K562 (cell line): ENCODE results near the gene VWF. TPM values are rescaled to one million over a fixed set of nuclear protein-coding genes. Genes with fewer than 3 reads are reported as not detected.

Source experiments
- CBFA2T3 ChIP-seq: fragments of 450-650 bp; IDR thresholded peaks from 2 replicates; pipeline ENCODE4 v1.6.1; 2017
- KDM1A ChIP-seq, 2 experiments: fragments of 450-650 bp; IDR thresholded peaks; 2 replicates each; pipeline ENCODE4 v1.6.1; 2016; ENCODE audit warnings: mild to moderate bottlenecking in 2 of 2
- RAD21 ChIP-seq, 2 experiments: fragments of 250-450 bp in 1 of 2; fragments of 450-650 bp in 1 of 2; sonication (Bioruptor Pico) in 1 of 2; formaldehyde crosslinking in 1 of 2; IDR thresholded peaks in 1 of 2; conservative IDR thresholded peaks in 1 of 2; 2 replicates each; pipeline versions ENCODE4 v1.4.0 to v1.8.0; 2020 to 2022; ENCODE audit warnings: mild to moderate bottlenecking in 2 of 2, moderate library complexity in 1 of 2
- SMC3 ChIP-seq: conservative IDR thresholded peaks from 2 replicates; pipeline ENCODE4 v1.6.1; 2011; ENCODE audit warnings: low read depth, low read length, improper control_type of control experiment; ENCODE audit not compliant: insufficient read depth
- ZNF224 ChIP-seq: sonication (generic); formaldehyde crosslinking; IDR thresholded peaks from 2 replicates; pipeline ENCODE4 v1.8.0; 2022; ENCODE audit warnings: mild to moderate bottlenecking, missing genetic modification reagents
- polyA plus RNA-seq, 8 experiments: library from polyadenylated mRNA; depleted of rRNA in 4 of 8; stranded (reverse) in 5 of 8; unstranded in 3 of 8; fragments of >200 nt; fragmentation: Nextera tagmentation in 2 of 8; fragmentation: Illumina TruSeq in 1 of 8; extraction: Ambion mirVana in 2 of 8; extraction: Trizol in 1 of 8; gene quantifications; 2 replicates each; pipeline versions ENCODE4 v1.2.1 to v1.2.3, GENCODE V29; 2011 to 2014; ENCODE audit warnings: inconsistent platforms in 1 of 8, missing spikeins in 1 of 8
- total RNA-seq, 7 experiments: library from RNA; depleted of rRNA in 6 of 7; stranded (reverse); fragments of >200 nt in 6 of 7; fragmentation: Illumina TruSeq in 2 of 7; extraction: Trizol in 2 of 7; gene quantifications; 2 replicates each; pipeline versions ENCODE4 v1.2.1 to v1.2.3, GENCODE V29; 2011 to 2021; ENCODE audit warnings: low replicate concordance in 1 of 7
- TF ChIP-seq, protein P1 (sequence below), 3 experiments: fragments of 200-800 bp in 1 of 3; sonication (Bioruptor generic) in 1 of 3; sonication (generic) in 1 of 3; formaldehyde crosslinking in 1 of 3; IDR thresholded peaks; 2 replicates each; pipeline versions ENCODE4 v1.6.1 to v1.8.0; 2016 to 2022; ENCODE audit warnings: mild to moderate bottlenecking in 2 of 3, missing compliant biosample characterization in 2 of 3, missing genetic modification characterization in 2 of 3, missing genetic modification reagents in 1 of 3
- TF ChIP-seq, protein P2 (sequence below): fragments of 250-450 bp; sonication (Bioruptor Pico); IDR thresholded peaks from 2 replicates; pipeline ENCODE4 v1.8.0; 2021; ENCODE audit warnings: borderline replicate concordance, mild to moderate bottlenecking, moderate library complexity; ENCODE audit not compliant: poor library complexity, severe bottlenecking
- TF ChIP-seq, protein P3 (sequence below): IDR thresholded peaks from 2 replicates; pipeline ENCODE4 v1.6.1; 2011; ENCODE audit warnings: borderline replicate concordance, low read depth, mild to moderate bottlenecking, moderate library complexity, low read length; ENCODE audit not compliant: insufficient read depth, poor library complexity, severe bottlenecking
- TF ChIP-seq, protein P4 (sequence below): fragments of 250-450 bp; sonication (Bioruptor Pico); IDR thresholded peaks from 2 replicates; pipeline ENCODE4 v1.8.0; 2022; ENCODE audit warnings: moderate library complexity, mild to moderate bottlenecking, inconsistent platforms
- TF ChIP-seq, protein P5 (sequence below): fragments of 250-450 bp; sonication (Bioruptor Pico); IDR thresholded peaks from 2 replicates; pipeline ENCODE4 v1.4.0; 2020; ENCODE audit warnings: mild to moderate bottlenecking

VWF gene
- total and polyA plus RNA-seq, 9 of the 15 experiments (the other 6 are each of a cell fraction or from before 2014, with no cell fraction given), result 0.53 TPM; not detected in 8

DNA sequence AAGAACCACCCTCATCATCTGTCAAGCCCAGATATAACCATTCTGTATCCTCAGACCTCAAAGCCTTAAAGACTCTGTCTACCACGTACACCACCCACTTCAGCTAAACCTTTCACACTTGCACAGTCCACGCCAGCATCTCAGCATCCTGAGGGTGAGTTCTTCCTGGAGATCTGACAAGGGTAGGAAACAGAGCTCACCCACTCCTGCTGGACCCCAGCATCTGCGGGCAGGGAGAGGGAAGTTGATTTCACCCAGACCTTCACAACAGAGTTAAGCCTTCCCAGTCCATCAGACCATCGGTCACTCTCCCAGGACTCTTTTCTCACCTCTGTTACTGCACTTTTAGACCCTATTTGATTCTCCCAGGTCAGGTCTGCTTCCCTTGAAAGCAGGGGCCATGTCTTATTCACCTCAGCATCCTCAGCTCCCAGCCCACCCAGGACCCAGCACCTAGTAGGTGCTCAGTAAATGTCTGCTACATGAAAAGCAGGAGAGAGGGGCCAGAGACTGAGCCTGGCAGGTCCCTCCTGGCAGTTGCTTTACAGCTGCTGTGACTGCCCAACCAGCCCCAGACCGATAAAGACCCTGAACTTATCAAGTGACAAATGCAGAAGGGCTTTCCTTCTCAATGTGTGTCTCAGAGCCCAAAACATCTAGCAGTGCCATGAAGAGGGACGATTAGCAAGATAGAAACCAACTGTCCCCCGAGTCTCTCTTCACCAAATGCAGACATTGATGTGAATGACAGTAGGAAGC lies 213.5 kb downstream of the VWF start (continued):
- TF ChIP-seq, protein P1, sequence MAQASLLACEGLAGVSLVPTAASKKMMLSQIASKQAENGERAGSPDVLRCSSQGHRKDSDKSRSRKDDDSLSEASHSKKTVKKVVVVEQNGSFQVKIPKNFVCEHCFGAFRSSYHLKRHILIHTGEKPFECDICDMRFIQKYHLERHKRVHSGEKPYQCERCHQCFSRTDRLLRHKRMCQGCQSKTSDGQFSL (CRISPR knock-in tag; IDR thresholded peaks at IDR 0.05), result no peak
- TF ChIP-seq, protein P1 (tag; IDR thresholded peaks at IDR 0.05), result no peak
- TF ChIP-seq CBFA2T3 (no peak), ZNF224 (CRISPR knock-in tag) (no peak), KDM1A (IDR thresholded peaks at IDR 0.05) (no peak), SMC3 (no peak), RAD21 (CRISPR knock-in tag; conservative IDR thresholded peaks at IDR 0.05 in 1 of 2, IDR thresholded peaks at IDR 0.05 in 1 of 2) (no peak)
- TF ChIP-seq, protein P2, sequence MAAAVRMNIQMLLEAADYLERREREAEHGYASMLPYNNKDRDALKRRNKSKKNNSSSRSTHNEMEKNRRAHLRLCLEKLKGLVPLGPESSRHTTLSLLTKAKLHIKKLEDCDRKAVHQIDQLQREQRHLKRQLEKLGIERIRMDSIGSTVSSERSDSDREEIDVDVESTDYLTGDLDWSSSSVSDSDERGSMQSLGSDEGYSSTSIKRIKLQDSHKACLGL (CRISPR knock-in tag), result no peak
- TF ChIP-seq, protein P3, sequence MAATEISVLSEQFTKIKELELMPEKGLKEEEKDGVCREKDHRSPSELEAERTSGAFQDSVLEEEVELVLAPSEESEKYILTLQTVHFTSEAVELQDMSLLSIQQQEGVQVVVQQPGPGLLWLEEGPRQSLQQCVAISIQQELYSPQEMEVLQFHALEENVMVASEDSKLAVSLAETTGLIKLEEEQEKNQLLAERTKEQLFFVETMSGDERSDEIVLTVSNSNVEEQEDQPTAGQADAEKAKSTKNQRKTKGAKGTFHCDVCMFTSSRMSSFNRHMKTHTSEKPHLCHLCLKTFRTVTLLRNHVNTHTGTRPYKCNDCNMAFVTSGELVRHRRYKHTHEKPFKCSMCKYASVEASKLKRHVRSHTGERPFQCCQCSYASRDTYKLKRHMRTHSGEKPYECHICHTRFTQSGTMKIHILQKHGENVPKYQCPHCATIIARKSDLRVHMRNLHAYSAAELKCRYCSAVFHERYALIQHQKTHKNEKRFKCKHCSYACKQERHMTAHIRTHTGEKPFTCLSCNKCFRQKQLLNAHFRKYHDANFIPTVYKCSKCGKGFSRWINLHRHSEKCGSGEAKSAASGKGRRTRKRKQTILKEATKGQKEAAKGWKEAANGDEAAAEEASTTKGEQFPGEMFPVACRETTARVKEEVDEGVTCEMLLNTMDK, result no peak
- TF ChIP-seq, protein P4, sequence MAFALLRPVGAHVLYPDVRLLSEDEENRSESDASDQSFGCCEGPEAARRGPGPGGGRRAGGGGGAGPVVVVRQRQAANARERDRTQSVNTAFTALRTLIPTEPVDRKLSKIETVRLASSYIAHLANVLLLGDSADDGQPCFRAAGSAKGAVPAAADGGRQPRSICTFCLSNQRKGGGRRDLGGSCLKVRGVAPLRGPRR, result no peak
- TF ChIP-seq, protein P5, sequence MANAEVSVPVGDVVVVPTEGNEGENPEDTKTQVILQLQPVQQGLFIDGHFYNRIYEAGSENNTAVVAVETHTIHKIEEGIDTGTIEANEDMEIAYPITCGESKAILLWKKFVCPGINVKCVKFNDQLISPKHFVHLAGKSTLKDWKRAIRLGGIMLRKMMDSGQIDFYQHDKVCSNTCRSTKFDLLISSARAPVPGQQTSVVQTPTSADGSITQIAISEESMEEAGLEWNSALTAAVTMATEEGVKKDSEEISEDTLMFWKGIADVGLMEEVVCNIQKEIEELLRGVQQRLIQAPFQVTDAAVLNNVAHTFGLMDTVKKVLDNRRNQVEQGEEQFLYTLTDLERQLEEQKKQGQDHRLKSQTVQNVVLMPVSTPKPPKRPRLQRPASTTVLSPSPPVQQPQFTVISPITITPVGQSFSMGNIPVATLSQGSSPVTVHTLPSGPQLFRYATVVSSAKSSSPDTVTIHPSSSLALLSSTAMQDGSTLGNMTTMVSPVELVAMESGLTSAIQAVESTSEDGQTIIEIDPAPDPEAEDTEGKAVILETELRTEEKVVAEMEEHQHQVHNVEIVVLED (CRISPR knock-in tag), result no peak
